Measurements from ENCODE around the gene KCNJ11.
"Not testable (repeated sequence)": the region's sequence is repeated elsewhere in the genome, so short reads cannot be mapped to it uniquely, and the experiment has no call there.

The KCNJ11 gene

DNA sequence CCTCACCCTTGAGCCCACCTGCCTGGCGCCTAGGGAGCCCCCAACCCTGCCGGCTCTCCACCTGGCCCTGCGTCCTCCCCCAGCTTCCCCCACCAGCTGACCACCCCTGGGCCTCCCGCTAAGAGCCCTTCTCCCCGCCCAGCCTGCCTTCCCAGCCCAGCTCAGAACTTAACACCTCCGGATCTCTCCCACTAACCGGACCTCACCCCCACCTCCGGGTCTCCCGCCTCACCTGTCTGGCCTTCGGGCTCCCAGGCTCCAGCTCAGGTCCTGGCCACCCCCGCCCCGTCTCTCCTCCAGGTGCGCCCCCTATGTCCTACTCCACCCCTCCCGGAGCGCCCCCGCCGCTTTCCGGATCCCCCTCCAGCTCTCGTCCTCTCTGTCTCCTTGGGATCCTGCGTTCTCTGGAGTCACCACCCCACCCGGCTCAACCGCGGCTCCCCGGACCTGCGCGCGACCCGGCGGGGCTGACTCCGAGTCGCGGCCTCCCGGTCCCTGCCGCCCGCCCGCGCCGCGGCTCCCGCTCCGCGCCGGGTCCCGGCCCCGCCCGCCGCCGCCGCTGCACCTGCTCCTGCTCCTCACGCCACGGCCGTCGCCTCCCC is at the start of gene KCNJ11:
Gene KCNJ11, minus strand, starts transcription at position 51 of the 602 bp plus-strand sequence. CDS start 568 bp downstream, outside the sequence.
- peak in 1 of 2 donors; percentile 37 for DNase-seq (ENCODE audit: extremely low read depth in 1 of 2, low read depth in 1 of 2)

DNA sequence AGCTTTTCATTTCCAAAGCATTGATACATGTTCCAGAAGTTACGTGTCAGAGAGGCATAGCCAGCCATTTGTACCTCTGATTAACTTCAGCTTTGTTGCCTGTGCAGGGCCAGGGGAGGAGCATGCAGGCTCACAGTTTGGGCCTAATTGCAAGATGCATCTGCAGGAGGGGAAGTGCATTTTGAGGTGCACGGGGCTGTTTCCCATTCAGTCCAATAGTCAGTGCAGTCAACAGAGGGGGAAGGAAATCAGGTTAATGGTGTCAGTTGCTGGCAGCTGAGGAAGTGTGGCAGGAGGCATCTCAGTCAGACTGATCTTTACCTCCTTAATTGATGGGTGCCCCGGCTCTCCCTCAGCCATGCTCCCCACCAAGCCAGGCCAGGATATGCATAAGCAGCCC is 48.9 kb upstream of the KCNJ11 start:
- DNase-seq (ENCODE audit: extremely low read depth in 1 of 2, low read depth in 1 of 2): no peak

DNA sequence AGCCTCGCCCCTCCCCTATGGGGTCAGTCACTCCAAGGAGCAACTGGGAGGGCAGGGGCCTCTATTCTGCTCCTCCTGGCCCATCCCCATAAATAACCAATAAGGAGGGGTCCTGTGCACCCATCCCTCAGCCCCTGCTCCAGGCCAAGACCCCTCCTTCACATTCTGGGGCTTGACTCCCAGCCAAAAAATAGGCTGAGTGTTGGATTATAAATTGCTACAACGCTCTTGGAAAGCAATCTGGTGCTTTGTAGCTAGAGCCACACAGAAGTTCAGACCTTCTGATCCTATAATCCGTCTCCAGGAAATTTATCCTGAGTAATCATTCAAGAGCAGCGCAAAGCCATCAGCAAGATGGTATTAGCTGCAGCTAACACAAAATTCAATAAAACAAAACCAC is 45.6 kb upstream of the KCNJ11 start:
- no peak for DNase-seq (ENCODE audit: extremely low read depth in 1 of 2, low read depth in 1 of 2)

DNA sequence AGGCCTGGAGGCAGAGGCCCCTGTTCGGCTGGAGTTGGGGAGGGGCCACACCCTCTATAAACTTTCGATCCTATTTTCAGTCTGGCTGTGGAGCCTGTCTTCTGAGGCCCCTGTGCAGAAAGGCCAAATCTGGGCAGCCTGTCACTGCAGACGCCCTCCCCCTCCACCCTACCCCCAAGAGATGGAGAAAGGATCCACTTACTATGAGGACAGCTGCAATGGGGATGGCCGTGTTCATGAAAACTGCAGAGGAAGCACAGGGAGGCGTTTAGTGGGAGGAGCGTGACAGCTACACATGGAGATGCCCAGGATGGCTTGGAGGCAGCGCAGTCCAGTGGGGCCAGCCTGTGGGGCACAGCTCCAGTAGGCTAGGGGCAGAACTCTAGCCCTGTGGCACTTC is 43.5 kb upstream of the KCNJ11 start:
- DNase-seq (ENCODE audit: extremely low read depth in 1 of 2, low read depth in 1 of 2): no peak

DNA sequence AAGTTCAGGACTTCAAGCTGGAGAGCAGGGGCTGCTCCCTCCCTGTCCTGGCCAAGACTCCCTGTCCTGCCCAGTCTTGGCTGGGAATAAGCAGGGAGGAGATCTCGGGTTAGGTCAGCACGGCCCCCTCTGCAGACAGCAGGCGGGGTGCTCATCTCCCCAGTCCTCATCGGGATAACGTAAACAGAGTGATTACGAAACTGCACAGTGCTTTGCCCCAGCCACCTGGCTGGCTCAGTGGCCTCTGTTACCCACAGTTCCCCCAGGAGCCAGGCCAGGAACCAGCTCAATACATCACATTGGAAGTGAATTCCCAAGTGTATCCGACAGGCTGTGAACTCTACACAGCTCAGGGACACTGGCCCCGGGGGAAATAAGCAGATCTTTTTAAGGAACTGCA is 42.7 kb upstream of the KCNJ11 start:
- no peak for DNase-seq (ENCODE audit: extremely low read depth in 1 of 2, low read depth in 1 of 2)

DNA sequence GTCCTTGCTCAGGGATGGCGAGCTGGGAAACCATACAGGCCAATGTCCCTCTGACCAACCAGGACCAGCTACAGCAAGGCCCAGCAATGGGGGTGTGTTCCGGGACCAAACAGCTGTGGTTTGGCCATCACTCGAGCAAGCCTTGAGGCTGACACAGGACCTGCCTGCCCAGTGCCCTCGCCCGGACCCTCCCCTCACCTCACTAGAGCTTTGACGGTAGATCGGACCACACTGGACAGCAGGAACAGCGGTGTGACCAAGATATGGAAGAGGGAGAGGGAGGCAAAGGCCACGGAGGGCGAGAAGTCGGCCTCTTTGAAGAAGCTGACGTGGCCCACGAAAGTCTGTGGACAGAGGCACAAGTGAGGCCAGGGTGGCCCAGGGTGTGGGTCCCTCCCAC is 42.2 kb upstream of the KCNJ11 start:
- DNase-seq (ENCODE audit: extremely low read depth in 1 of 2, low read depth in 1 of 2): no peak

DNA sequence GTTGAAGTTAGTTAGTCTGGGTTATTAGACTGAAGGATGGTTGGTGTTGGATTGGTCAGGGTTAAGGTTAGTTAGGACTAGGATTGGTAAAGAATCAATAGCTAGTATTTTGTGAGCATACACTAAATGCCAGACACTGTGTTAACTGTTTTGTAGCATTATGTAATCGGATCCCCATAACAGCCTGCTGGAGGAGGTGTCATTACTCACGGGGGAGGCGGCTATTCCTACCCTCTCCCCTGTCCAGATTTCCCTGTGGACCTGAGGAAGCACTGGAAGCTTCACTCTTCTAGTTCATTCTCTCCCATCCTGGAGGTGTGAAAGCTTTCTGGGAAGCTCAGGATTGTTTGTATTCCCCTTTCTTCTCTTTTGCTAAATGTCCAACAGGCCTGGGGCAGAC is 40.5 kb upstream of the KCNJ11 start:
- no peak for DNase-seq (ENCODE audit: extremely low read depth in 1 of 2, low read depth in 1 of 2)

DNA sequence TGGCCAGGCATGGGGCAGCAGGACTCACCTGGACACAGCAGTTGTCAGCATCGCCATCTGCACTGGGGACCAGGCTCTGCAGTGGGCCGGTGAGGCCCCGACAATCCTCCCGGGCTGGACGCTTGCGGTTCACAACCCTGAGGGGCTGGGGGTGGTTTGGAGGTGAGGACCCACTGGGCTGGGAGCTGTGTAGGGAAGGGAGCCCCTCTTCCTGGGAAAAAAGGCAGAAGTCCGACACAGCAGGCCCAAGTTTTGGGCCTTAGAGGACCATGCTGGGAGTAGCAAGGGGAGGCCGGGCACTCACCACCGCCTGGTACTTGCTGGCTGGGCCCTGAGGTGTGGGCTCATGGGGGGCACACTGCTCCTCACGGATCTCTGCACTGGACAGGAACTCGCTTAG is 39.8 kb upstream of the KCNJ11 start:
- no peak for DNase-seq (ENCODE audit: extremely low read depth in 1 of 2, low read depth in 1 of 2)

DNA sequence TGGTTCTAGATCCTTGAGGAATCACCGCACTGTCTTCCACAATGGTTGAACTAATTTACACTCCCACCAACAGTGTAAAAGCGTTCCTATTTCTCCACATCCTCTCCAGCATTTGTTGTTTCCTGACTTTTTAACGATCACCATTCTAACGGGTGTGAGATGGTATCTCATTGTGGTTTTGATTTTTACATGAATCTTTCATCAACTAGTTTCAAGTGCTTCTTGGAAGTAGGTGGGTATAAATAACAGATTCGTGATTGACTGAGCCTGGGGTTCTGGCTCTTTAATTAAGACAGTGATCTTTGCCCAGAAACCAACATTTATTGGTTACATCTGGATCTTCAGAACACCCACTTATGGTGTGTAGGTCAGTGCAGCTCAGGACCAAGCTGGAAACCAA is 37.8 kb upstream of the KCNJ11 start:
- not testable (repeated sequence) for DNase-seq (ENCODE audit: extremely low read depth in 1 of 2, low read depth in 1 of 2)

DNA sequence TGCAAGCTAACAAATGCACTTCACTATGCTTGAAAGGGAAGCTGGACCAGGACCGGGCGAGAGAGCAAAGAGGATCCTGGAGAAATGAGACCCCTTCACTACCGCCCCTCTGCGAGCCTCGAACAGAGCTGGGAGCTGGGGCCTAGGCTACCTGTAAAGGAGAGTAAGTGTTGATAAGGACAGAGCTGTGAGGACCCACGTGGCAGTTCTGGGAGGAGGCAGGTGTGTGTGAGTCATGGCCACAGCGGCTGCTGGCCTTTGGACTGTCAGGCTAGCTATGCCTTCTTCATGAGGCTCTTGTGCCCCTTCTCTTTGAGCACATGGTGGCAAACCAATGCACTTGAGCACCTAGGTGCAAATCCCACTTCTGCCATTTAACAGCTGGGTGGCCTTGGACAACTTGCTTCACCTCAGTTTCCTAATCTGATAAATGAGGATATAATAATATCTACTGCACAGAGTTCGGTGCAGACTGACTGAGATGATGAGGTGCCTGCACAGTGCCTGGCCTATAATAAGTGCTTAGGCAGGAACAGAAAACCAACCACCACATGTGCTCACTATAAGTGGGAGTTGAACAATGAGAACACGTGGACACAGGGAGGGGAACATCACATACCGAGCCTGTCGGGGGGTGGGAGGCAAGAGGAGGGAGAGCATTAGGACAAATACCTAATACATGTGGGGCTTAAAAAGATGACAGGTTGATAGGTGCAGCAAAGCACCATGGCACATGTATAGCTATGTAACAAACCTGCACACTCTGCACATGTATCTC is 35.3 kb upstream of the KCNJ11 start:
- no peak for DNase-seq (ENCODE audit: extremely low read depth in 1 of 2, low read depth in 1 of 2)

DNA sequence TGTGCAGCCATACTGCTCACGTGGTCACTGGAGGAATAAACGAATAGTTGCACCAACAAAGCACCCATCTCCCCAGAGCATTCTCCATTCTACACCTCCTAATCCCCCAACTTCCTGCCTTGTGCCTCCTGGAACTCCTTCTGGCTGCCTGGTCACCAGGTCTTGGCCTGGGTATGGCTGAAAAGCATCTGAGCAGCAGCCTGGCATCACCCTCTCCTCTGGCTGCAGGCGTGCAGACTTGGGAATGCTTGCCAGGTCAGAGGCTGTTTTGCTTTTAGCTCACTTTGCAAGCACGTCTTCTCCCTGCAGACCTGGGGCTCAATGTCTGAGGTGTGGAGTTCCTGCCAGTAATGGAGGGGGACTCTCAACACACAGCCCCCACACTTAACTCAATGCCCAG is 33.3 kb upstream of the KCNJ11 start:
- no peak for DNase-seq (ENCODE audit: extremely low read depth in 1 of 2, low read depth in 1 of 2)

DNA sequence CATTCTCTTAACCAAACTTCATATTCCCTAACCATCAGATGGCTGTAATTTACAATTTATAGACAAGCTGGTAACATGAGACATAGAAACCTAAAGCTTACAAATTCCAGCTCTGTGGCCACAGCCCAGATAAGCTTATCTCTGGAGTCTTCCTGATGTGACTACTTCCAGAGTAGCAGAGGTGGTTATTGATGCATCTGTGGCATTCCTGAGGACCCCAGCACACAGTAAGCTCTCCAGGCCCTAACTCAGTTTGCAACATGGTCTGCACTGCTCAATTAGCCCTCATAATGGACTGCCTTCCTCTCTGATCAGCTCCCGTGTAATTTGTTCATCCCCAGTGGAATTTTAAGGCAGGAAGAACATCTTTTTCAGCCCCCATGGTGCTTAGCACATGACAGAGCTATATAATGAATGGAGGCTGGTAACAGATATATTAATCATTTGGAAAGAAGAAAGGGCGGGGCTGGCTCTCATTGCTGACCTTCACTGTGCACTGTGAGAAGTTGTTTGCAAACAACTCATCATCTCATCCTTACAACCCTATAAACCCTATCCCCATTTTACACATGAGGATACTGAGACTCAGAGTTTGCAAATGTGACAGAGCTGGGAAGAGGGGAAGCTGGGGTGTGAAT is 30.1 kb upstream of the KCNJ11 start:
- no peak for DNase-seq (ENCODE audit: extremely low read depth in 1 of 2, low read depth in 1 of 2)

DNA sequence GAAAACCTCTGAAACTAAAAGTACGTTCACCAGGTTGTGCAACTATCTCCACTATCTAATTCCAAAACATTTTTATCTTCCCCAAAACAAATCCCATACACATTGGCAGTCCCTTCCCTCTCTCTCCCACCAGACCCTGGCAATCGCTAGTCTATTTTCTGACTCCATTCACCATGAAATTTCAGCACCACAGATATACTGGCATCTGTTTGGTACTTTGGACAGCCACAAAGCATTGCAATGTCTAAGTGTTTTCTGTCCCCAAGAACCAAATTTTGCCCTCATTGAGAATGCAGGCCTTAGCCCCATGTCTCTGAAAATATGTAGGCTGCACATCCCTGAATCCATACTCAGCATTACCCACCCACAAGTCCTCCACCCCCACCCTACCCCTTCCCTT is 28.0 kb upstream of the KCNJ11 start:
- DNase-seq (ENCODE audit: extremely low read depth in 1 of 2, low read depth in 1 of 2): no peak

DNA sequence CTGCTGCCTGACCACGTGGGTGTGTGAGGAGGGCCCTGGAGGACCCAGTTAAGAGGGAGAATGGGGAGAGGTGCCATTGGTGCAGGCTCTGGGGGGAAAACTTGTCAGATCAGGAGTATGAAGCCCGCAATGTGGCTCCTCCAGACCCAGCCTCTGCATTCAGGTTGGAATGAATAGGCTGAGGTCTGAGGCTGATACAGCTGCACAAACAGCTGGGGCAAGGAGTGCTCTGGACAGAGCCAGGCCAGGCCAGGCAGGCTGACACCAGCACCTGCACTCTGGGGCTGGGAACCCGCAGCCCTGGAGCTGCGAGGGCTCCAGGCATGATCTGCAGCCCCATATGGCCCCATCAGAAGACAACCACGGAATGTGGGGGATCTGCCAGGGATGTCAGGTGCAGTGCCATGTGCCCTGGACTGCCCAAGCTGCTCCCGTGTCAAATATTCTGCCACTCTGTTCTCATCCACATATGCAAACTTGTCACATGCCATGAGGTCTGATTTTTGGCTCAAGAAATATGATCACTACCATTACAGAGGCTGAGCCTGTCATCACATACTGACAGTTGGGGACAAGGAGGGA is 27.2 kb upstream of the KCNJ11 start:
- DNase-seq (ENCODE audit: extremely low read depth in 1 of 2, low read depth in 1 of 2): no peak

DNA sequence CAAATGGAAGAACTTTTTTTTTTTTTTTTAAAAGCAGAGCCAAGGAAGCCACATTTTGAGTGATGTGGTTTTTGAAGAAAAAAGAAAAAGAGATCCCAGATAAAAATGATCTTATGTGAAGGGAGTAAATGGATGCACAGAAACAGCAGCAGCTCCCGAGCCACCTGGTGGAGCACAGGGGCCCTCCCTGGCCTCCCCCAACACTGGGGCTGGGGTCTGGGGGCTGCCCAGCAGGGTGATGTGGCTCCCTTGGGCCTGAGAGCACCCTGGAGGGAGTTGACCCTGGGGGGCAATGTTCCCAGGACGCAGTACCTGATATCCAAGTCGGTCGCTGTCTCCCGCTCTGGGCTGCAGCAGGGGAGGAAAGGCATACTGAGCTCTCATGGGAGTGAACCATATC is 26.5 kb upstream of the KCNJ11 start:
- no peak for DNase-seq (ENCODE audit: extremely low read depth in 1 of 2, low read depth in 1 of 2)

DNA sequence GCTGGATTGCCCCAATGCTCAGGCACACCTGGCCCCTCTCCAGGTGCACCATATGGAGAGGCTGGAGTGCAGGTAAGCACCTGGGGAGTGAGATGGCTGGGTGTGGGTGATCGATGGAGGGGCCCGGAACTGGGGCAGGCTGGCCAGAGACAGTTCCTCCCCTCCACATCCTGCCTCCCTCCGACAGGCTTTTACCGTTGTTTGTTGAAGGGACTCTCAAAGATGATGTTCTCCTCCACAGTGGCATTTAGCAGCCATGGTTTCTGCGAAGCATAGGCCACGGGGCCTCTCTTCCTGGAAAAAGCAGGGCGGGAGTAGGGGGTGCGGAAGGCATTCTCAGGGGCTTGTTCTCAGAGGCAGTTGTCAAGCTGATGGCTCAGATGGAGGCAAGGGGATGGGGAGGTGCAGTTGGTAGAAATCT is 25.9 kb upstream of the KCNJ11 start:
- DNase-seq (ENCODE audit: extremely low read depth in 1 of 2, low read depth in 1 of 2): no peak

DNA sequence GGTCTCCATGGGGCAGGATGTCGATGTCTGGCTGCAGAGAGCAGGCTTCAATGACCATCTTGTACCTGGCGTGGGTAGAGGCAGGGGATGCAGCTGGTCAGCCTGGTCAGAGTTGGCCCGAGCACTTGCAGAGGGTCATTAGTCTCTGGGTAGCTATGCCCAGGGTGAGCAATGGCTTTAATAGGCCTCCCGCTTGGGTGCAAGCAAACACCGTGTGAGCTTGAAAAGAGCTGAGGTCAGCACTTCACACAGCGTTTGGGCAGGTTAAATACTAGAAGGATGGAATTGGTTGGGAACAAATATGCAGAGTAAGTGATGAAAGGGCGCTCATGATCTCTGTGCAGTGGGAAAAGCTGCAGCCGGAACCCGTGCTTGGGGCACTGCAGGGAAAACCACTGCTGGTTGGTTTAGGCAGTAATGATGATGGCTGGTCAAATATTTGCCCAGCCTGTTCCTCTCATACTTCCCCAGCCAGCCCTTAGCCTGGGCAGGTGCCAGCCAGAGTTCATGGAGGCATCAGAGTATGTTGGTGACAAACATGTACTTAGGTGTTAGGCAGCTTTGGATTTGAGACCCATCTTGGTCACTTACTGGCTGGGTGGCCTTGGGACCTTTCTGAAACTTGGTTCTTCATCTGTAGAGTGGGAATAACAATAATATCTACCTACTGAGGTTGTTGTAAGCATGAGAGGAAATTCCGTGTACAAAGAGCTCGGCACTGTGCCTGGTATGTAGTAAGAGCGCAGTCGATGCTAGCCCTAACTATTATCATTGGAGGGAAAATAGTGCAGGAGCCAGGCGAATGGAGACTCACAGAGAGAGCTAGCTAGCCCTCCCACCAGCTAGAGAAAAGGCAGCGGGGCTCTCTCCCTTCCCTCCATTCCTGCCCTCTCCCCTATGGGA is 25.2 kb upstream of the KCNJ11 start:
- DNase-seq (ENCODE audit: extremely low read depth in 1 of 2, low read depth in 1 of 2): no peak

DNA sequence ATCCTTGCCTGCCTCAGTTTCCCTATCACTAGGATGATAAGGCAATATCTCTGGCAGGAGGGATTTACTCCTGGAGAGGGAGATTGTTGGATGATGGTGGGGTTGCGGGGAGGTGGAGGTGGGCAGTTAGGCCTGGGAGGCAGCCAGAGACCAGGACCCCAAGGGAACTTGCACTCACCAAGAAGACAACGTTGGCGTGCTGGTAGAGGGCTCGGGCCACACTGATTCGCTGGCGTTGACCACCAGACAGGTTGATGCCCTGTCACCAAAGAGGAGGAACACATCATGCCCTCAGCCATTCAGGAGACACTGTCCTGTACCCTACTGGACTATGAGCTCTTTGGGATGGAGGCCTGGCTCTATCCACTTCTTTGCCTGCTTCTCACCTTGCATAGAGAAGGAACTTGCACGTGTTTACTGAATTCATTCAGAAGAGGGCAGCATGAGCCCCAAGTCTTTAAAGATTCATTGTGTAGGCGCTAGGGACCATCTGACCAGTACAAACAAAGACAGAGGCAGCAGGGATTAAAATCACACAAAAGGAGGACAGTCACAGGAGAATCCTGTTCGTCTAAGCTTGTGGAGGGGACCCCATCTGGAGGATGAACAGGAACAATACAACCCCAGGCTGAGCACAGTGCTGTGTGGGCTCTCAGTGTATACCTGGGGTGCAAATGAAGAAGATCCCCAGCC is 24.2 kb upstream of the KCNJ11 start:
- no peak for DNase-seq (ENCODE audit: extremely low read depth in 1 of 2, low read depth in 1 of 2)

DNA sequence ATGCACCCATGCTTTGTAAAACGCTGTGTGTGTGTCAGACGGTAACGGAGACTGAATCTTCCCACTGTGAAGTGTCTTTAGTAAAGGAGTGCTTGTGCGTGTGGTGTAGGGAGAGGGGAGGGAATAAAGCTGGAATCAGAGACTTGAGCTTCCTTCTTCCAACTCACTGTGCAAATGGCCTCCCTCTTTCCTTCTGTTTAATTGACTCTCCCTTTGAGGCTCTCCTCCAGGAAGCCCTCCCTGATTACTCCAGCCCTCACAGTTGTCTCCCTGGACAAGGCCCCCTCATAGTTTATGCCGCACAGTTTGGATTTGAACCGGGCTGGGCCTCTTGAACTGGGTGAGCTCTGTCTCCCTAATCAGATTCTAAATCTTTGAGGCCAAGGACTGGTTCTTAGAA is 23.0 kb upstream of the KCNJ11 start:
- DNase-seq (ENCODE audit: extremely low read depth in 1 of 2, low read depth in 1 of 2): no peak

Measured in stimulated activated CD8-positive, alpha-beta memory T cell treated with anti-CD3 and anti-CD28 coated beads, Interleukin-7, amount 100 ng/mL, for 48 hours (primary cell).